ELF-1 (cell line): Measurements from ENCODE around the gene ARL4A.
A peak's percentile ranks its signal among the peaks of the same experiment; 100 is the strongest.

Experiments used
- DNase-seq: peaks from one replicate; pipeline ENCODE4 v3.0.0-alpha.2; 2016; ENCODE audit warnings: low read depth, low spot score

ARL4A gene

DNA sequence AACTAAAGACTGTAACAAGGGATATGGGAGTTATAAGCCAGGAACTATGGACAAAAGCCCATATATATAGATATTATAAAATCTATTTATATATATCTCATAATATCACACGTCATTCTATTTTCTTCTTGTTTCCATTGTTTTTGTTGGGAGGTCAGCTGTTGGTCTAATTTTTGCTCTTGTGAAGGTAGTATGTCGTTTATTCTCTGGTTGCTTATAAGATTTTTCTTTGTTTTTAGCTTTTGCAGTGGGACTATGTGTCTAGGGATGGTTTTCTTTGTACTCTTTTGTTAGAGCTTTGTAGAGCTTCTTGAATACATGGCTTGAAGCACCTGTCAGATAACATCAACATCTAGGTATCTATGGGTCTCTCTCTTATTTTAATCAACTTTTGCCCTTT lies 14.0 kb downstream of the ARL4A start:
- no peak for DNase-seq

DNA sequence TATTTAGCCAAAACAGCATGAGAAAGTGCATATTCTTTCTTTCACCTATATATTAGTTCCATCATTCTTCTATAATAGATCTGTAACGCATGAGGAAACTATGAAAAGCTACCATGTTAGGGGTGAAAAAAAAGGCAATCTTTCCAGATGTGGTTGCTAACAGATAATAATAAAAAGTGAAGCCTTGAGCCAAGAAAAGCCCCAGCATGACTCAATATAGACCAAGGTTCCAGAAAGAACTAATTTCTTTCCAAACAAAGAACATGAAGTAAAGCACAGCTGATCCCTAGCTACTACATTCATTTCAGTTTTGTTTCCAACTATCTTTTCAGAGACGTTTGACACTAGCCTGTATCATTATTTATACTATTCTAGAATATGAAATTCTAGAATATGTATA lies 16.4 kb downstream of the ARL4A start:
- DNase-seq = no peak

DNA sequence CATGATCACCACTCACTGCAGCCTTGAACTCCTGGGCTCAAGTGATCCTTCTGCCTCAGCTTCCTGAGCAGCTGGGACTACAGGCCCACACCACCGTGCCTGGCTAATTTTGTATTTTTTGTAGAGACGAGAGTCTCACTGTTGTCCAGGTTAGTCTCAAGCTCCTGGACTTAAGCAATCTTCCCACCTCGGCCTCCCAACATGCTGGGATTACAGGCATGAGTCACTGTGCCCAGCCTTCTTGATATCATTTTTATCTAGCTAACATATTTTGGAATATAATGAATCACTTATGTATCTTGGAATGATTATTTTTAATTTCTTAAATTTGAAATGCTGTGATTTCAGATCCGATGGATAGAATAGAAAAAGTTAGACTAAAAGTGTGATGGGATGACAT lies 18.4 kb downstream of the ARL4A start:
- no peak for DNase-seq

DNA sequence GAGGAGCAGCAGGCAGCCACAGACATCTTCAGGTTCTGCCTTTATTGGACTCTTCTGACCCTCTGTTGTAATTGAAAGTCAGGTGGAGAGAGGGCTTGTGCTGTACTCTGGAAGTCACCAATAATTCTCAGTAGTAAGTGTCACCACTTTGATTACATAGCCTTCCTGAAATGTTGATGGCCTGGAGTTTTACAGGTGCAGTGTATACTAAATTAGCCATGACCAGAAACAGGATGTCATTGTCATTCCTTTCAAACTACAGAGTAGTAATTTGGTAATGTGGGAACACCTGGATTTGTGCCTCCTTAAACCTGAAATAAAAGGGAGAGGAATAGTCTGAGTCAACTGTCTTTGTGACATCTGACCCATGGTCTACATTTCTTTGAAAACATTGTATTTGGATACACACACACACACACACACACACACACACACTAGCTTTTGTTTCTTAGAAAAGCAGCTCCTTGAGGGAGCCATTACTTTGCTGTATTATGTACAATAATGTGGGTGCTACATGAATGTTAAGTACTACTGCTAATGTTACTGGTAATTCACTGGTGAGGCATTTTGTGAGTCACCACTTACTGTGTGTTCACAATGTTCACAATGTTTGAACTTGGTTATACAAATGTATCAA lies 19.6 kb downstream of the ARL4A start:
- peak; percentile 29 for DNase-seq

DNA sequence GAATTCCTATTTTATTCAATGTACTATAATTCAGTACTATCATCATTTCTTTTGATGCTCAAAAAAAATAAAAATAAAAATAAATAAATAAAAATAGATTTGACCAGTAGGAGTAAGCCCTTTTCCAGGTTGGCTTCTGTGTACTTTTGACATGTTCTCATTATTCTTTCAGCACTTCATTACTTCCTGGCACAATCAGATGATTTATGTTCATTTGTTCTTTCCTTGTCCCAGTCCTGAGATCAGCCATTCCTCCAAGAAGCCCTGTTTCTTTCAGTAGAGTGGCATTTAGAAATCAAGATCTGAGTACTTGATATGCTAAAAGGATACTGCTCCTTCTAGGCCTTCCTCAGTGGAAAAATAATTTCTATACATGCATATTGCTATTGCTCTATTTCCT lies 20.9 kb downstream of the ARL4A start:
- no peak for DNase-seq

DNA sequence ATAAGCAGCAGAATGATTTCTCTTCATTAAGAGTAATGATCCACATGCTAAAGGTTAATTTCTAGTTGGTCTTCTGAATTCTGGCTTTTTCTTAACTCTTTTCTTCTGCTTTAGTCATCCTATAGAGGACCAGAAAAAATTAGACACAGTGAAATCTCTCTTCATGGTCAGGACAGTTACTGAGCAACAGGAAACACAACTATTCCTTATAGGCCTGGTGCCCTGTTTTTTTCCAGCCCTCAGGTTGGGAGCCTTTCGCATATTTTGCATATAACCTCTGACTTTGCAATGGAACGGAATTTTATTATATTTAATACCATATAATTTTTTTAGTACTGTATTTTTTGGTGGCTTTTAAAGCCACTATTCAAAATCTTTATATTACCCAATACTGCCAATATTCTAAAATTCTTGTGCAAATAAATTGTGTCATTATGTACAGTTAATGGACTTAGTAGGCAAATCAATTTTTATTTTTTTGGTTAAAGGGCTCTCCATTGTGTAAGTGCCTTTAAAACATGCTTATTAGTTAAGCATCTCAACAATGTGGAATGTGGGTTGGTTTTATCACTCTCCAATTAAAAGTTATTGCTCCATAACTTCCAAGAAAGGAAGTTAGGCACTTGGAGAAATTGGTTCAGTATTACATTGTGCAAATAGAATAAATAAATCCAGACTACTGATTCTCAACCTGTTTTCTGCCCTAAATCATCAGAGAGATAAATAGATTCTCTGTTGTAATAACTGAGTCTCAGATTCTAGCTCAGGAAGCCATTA lies 22.5 kb downstream of the ARL4A start:
- no peak for DNase-seq

DNA sequence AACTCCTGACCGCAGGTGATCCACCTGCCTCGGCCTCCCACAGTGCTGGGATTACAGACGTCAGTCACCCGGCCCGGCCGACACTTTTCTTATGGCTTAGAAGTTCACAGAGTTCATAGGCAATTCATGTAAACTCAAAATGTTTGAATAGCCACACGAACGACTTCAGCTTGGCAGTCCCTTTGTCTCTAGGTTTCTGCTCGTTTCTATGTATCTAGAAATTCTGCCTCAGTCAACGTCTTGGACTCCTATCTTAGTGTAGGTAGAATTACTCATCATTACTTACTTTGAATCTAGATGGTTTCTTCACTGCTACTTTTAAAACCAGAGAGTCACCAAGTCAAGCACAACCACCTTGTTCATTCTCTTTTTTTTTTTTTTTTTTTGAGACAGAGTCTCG lies 23.7 kb downstream of the ARL4A start:
- DNase-seq = no peak

DNA sequence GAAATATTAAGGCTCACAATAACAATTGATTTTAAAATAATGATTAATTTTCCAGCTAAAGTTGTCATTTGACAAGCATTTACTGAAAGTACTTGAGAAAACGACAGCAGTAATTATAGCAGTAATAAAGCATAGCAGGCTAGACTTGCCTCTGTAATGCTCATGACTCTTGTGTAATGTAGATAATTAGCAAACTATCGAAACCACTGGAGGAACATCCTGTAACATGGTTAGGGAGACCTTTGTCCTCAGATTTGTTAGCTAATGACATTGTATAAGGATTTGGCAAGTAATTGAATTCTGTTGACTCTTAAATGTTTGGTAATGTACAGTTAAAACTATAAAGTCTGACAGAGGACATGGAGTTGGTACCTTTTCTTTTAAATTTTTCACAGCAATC lies 24.8 kb downstream of the ARL4A start:
- DNase-seq = no peak

DNA sequence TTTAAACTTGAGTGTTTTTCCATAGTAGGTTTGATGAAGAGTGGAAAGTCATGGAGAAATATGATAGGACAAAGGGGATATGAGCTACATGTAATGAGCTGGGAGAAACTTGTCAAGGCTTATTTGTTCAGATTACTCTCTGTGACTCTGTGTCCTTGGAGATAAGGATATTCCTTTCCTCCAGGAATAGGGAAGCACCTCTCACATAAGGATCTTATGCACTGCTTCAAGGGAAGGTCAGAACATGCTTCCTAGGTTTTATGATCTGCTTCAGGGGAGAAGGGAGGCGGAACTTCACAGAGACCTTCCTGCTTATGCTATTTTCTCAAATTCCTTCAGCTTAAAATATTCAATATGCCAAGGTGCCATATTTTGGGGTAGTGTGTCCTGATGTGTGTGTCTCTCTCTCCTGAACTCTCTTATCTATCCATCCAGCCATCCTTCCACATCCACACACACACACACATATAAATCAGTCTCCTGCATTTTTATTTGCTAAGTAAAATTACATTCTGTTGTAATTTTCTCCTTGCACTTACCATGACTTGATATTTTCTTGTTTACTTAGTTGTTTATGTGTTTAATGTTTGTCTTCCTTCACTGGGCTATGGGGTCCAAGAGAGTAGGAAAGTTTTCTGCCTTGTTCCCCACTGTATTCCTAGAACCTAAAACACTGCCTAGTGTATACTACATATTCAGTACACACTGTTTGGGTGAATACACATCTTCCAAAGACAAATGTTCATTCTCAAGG lies 26.4 kb downstream of the ARL4A start:
- DNase-seq = no peak

DNA sequence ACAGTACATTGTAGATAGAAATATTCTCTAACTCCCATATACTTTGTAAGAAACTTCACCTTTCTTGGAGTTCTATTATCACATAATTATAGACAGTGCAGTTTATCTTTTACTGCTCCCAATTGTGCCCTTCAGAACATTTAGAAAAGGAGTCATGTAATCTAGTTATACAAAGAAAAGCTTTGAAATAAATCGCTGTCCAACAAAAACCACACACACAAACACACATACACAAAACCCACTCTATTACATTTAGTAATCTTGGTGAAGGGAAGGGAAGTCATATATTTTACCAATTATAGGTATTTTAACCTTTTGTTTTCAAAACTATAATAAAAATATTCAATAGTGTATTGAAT lies 26.9 kb downstream of the ARL4A start:
- no peak for DNase-seq

DNA sequence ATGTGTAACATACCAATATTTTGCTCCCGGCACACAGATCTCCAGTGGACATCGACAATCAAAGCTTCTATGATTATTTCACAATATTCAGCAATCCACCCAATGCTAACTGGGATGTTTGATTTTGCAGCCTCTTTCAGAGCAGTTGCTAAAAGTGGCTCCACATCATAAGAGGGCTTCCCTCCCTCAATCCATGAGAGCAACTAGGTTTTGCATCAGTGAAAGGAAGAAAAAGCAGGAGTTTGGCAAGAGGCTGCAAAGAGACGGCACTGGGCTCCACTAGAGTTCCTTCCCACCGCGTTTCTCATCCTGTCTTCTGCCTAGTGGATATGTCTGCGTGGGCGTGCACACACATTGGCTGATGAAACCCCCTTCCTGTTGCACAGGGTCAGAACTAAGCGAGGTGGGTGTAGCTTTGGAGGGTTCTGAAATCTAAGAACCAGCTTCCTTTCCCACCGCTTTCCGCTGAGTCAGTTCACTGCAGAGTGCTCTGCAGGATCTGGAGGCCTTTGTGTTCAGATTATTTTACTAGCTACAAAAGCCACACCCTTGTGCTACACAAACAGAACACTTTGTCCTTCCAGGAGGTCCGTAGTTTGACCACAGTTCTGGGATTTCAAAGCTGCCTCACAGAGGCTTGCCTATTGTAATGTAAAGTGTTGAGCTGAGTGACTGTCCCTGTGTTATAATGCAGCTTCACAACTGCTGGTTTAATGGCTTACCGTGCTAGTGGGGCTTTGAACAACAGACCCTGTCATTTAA lies 28.1 kb downstream of the ARL4A start:
- peak; percentile 93 for DNase-seq

DNA sequence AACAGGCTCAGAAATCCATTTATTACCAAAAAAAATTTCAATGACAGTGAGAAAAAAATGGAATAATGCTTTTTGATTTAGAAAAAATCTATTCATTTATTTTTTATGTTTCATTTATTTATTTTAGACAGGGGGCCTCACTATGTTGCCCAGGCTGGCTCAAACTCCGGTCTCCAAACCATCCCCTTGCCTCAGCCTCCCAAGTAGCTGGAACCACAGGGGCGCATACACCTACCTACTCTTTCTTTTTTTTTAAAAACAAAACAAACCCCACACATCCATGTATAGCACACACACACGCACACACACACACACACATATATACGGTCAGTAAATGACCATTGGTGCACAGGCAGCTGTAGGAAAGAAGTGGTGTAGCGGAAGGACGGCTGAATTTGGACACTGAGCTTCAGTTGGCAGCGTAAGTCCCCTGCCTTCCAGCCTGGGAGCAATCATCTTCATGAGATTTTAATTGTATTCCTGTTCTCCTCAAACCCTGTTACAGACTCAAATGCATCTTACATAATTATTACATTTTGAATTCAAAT lies 28.8 kb downstream of the ARL4A start:
- no peak for DNase-seq

DNA sequence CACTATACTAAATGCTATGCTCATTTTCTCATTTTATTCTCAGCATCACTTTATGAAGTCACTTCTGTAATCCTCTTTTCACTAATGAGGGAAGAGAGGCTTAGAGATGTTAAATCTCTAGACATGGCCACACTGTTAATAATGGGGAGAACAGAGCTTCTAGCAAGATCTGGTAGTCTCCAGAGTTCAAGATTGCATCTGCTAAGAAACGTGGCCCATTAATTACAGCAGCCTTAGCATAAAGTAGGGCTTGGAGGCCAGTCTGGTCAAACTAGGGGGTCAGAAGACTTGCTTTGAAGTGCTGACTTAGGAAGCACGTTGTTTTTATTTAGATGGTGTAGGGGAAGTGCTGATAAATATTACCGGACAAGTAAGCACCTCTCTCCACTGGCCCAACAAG lies 29.3 kb downstream of the ARL4A start:
- no peak for DNase-seq

DNA sequence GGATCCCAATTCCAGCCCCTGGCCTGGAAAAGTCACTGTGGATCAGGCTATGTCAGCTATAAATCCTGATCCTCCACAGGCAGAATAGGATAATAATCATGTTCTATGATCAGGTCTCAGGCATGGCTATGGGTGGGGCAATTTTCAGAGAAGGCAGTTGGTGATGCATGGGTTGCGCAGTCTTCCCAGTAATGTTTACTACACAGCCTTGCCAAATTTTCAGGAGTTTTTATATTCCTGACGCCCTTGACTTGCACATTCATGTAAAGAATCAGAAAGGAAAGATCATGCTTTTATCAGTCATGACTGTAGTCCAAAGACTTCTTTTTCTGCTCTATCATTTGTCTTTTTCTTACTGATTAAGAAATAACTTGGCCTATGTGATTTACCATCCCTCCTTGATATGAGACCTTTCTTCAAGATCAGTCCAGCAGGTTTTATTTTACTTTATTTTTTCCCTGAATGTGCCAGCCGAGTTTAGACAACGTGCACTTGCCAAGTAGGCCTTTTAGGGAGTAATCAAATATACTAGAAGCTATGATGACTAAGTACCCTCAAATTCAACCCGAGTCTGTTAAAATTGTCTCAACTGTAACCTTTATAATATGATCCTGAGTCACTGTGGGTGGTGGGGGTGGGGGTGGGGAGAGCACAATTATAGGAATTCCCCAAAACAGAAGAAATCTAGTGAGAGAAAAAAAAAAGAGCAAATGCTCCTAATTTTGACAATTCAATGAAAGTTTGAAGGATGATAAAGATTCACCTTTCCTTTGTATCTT lies 31.9 kb downstream of the ARL4A start:
- DNase-seq = no peak

DNA sequence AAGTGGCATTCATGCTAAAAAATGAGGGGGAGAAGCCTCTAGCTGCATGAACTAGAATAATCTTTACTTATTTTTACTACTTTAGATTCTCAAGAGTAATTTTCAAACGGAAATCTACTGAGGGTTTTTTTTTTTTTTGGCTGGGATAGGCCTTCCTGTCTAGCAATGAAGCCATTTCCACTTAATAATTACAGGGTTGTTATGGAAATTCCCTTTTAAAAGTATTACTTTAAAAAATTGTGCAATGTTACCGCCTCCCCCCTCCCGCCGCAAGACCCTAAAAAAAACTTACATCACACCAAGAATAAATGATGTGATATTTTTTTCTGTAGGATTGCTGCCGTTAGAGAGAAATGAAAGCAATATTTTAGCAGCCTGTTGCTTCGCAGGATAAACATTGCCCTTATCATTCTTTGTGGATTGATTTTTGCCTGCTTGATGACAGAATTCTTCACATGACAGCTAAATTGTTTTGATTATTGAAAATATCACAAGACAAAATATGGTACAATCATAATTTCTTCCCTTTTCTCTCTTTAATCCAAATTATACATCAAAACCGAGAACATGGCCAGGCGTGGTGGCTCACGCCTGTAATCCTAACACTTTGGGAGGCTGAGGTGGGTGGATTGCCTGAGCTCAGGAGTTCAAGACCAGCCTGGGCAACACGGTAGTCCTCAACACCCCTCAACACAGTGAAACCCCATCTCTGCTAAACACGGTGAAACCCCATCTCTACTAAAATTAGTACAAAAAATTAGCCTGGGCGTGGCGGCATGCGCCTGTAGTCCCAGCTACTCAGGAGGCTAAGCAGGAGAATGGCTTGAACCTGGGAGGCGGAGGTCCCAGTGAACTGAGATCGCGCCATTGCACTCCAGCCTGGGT lies 32.8 kb downstream of the ARL4A start:
- DNase-seq = no peak

DNA sequence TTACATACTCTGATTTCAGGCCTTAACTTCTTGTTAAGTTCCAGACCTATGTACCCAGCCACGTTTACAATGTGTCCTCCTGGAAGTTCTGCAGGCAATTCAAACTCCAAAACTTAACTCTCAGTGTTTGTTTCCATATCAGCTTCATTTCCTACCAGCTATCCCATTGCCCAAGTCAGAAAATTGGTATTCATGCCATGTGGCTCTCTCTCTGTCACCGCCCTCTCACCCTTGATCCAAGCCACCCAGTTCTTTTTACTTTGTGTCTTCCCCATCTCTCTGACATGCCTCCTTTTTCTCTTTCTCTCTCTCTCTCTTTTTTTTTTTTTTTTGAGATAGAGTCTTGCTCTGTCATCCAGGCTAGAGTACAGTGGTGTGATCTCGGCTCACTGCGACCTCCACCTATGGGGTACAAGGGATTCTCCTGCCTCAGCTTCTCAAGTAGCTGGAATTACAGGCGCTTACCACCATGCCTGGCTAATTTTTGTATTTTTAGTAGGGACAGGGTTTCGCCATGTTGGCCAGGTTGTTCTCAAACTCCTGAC lies 33.9 kb downstream of the ARL4A start:
- DNase-seq = no peak

DNA sequence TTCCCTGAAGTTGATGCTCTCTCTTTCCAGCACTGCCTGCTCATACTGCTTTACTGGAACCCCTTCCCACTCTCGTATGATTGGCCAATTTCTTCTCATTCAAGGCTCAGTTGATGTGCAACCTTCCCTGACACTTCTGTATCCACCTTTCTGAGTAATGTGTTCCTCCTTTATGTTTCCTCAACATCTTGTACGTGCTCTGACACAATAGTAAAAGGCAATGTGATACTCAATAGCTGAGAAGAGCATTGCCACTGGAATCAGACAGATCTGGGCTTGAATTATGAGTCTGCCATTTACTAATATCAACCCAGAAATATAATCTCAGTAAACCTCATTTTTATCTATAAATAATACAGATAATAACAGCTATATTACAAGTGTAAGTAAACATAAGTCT lies 34.7 kb downstream of the ARL4A start:
- DNase-seq = no peak

DNA sequence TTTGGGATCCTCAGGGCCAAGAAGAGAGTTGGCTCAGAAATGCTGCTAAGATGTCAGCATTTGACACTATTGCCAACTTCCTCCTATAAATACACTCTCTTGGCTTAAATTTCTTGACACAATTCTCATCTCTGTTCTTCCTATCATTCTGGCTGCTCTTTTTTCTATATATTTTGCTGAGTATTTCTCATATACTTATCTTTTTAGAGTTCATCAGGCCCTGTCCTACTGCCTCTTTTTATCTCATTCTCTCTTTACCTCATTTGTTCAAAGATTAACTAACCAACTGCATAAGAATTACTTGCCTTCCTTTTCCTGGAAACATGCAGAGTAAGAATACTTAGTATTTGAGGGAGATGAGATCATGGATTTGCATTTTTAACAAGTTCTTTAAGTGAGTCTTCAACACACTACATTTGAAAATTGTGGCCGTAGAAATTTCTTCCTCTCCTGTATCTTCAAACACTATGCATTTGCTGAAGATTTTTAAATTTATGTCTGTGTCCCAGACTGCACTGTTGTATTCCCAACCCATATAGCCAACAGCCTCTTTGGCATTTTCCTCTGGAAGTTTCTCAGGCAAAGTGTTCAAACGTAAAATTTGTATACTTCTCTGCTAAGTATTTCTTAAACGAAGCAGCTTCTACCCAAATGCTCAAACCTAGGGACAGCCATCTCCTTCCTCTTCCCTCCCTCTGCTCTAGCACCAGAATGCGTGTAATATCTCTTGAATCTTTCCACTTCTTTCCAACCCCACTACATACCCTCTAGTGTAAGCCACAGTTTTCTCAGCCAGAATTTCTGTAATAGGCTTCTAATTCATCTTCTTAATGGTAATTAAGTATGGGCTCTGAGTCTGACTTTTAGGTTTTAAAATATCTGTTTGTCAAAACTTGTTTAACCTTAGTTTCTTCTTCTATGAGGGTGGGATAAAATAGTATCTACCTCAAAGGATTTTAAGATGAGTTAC lies 35.5 kb downstream of the ARL4A start:
- no peak for DNase-seq
